HepG2 (cell line): ENCODE data around the gene DLG2. TPM values are rescaled to one million over a fixed set of nuclear protein-coding genes. Genes with fewer than 3 reads are reported as not detected.

Source experiments
- ATAC-seq: fragments of 200-7000 bp; cut with Tn5 transposase; 3 replicates; pipeline ENCODE4 v1.9.1; 2020; ENCODE audit warnings: mild to moderate bottlenecking, moderate library complexity
- BruUV-seq: library from RNA; stranded (reverse); fragments of 400-500 nt; replicated peaks from 2 replicates; lab custom pipeline; 2021; lab: Mats Ljungman, UMichigan
- CTCF ChIA-PET: fragments of 300-600 bp; formaldehyde crosslinking; extraction: SDS; loops from one replicate; lab custom pipeline; 2021; ENCODE audit warnings: low total read pairs, inconsistent platforms, low intra/inter-chr PET ratio; lab: Yijun Ruan, JAX
- POLR2A ChIA-PET: fragments of 350-600 bp; sonication (Branson Sonifier 250); formaldehyde crosslinking; loops from one replicate; lab custom pipeline; 2020; ENCODE audit warnings: antibody characterized with exemption, inconsistent platforms; lab: Yijun Ruan, JAX
- DNase-seq: peaks from one replicate; pipeline ENCODE4 v3.0.0-alpha.2; 2015; ENCODE audit warnings: low spot score
- FAIRE-seq: peaks from 3 replicates; lab custom pipeline; 2011; peaks lifted over from hg19 to GRCh38; lab: Jason Lieb, UNC
- H2AFZ ChIP-seq: one replicate; pipeline ENCODE4 v1.6.1; 2011; ENCODE audit warnings: low read length, inconsistent platforms
- H3K27ac ChIP-seq: fragments of 300-600 bp; 3 replicates; pipeline ENCODE4 v1.8.0; 2011; ENCODE audit warnings: mixed run types, mild to moderate bottlenecking, mixed read lengths, low read length, inconsistent platforms; ENCODE audit not compliant: insufficient read depth; ENCODE audit errors: extremely low read length
- H3K27me3 ChIP-seq, 2 experiments: fragments of 200-600 bp in 1 of 2; 2 replicates in 1 of 2; 3 replicates in 1 of 2; pipeline versions ENCODE4 v1.6.0 to v1.8.0; 2011; ENCODE audit warnings: low read length in 2 of 2, mild to moderate bottlenecking in 2 of 2, moderate library complexity in 2 of 2, inconsistent platforms in 1 of 2; ENCODE audit not compliant: insufficient read depth in 2 of 2, control insufficient read depth in 1 of 2
- H3K36me3 ChIP-seq, 2 experiments: fragments of 200-600 bp in 1 of 2; replicated peaks in 1 of 2; 2 replicates in 1 of 2; 3 replicates in 1 of 2; pipeline versions ENCODE4 v1.5.1 to v1.8.0; 2011; ENCODE audit warnings: low read length in 2 of 2, inconsistent platforms in 1 of 2; ENCODE audit not compliant: insufficient read depth in 2 of 2, control insufficient read depth in 1 of 2
- H3K4me1 ChIP-seq: 2 replicates; pipeline ENCODE4 v1.5.1; 2012; ENCODE audit warnings: low read length, inconsistent platforms; ENCODE audit not compliant: insufficient read depth
- H3K4me2 ChIP-seq: 2 replicates; pipeline ENCODE4 v1.6.0; 2011; ENCODE audit warnings: low read depth, low read length, inconsistent platforms
- H3K4me3 ChIP-seq, 3 experiments: fragments of 200-600 bp in 1 of 3; sonication (generic), shearing (Covaris generic) in 1 of 3; replicated peaks in 1 of 3; 2 replicates each; pipeline ENCODE4 v1.5.1; 2011 to 2016; ENCODE audit warnings: low read length in 3 of 3, inconsistent platforms in 2 of 3, low read depth in 2 of 3, mild to moderate bottlenecking in 2 of 3, control low read depth in 1 of 3, mixed read lengths in 1 of 3; ENCODE audit not compliant: insufficient read depth in 1 of 3
- H3K79me2 ChIP-seq: one replicate; pipeline ENCODE4 v1.6.1; 2011; ENCODE audit warnings: low read length, inconsistent platforms; ENCODE audit not compliant: insufficient read depth
- H3K9ac ChIP-seq: 2 replicates; pipeline ENCODE4 v1.6.0; 2011; ENCODE audit warnings: mild to moderate bottlenecking, low read depth, low read length, inconsistent platforms; ENCODE audit not compliant: insufficient read depth
- H3K9me3 ChIP-seq: 2 replicates; pipeline ENCODE4 v1.5.1; 2012; ENCODE audit warnings: mild to moderate bottlenecking, low read length
- H4K20me1 ChIP-seq: 2 replicates; pipeline ENCODE4 v1.6.0; 2011; ENCODE audit warnings: inconsistent platforms, mild to moderate bottlenecking, low read length, moderate library complexity; ENCODE audit not compliant: insufficient read depth
- DBP ChIP-seq: sonication (generic); formaldehyde crosslinking; IDR thresholded peaks from 2 replicates; pipeline ENCODE4 v1.4.0; 2020; ENCODE audit warnings: missing genetic modification reagents; ENCODE audit errors: not compliant biosample characterization
- FOXJ3 ChIP-seq: sonication (generic); formaldehyde crosslinking; IDR thresholded peaks from 2 replicates; pipeline ENCODE4 v1.4.0; 2020; ENCODE audit warnings: missing genetic modification reagents, mild to moderate bottlenecking, borderline replicate concordance
- GLMP ChIP-seq: sonication (generic); formaldehyde crosslinking; IDR thresholded peaks from 2 replicates; pipeline ENCODE4 v1.9.0; 2021; ENCODE audit warnings: missing genetic modification reagents, mild to moderate bottlenecking, borderline replicate concordance
- HNRNPUL1 ChIP-seq: fragments of 200-400 bp; formaldehyde crosslinking; IDR thresholded peaks from 2 replicates; pipeline ENCODE4 v1.6.1; 2017; ENCODE audit warnings: low read depth, mild to moderate bottlenecking, low read length, moderate library complexity
- HOXA9 ChIP-seq: sonication (generic); formaldehyde crosslinking; IDR thresholded peaks from 2 replicates; pipeline ENCODE4 v1.8.1; 2022; ENCODE audit warnings: missing genetic modification reagents, mild to moderate bottlenecking, moderate library complexity, borderline replicate concordance
- MBD4 ChIP-seq: IDR thresholded peaks from 2 replicates; pipeline ENCODE4 v1.6.1; 2012; ENCODE audit warnings: low read length, inconsistent platforms, borderline replicate concordance
- MZF1 ChIP-seq: sonication (generic); formaldehyde crosslinking; IDR thresholded peaks from 2 replicates; pipeline ENCODE4 v1.8.1; 2023; ENCODE audit warnings: mild to moderate bottlenecking, missing genetic modification reagents, borderline replicate concordance
- NBN ChIP-seq: fragments of 450-650 bp; conservative IDR thresholded peaks from 2 replicates; pipeline ENCODE4 v1.6.1; 2017
- NR2F1 ChIP-seq, 2 experiments: fragments of 450-650 bp in 1 of 2; formaldehyde crosslinking in 1 of 2; IDR thresholded peaks; 2 replicates each; pipeline versions ENCODE4 v1.5.0 to v1.6.1; 2016 to 2020; ENCODE audit warnings: mild to moderate bottlenecking in 1 of 2, missing compliant biosample characterization in 1 of 2, missing genetic modification reagents in 1 of 2, moderate library complexity in 1 of 2
- NR2F2 ChIP-seq: IDR thresholded peaks from 2 replicates; pipeline ENCODE4 v1.6.1; 2012; ENCODE audit warnings: low read depth, inconsistent platforms, borderline replicate concordance
- PHB2 ChIP-seq: fragments of 450-650 bp; IDR thresholded peaks from 2 replicates; pipeline ENCODE4 v1.6.1; 2018; ENCODE audit not compliant: partially characterized antibody
- POLR2AphosphoS5 ChIP-seq: IDR thresholded peaks from 2 replicates; pipeline ENCODE4 v1.6.1; 2012; ENCODE audit warnings: low read depth, low read length
- PRMT3 ChIP-seq: sonication (generic); formaldehyde crosslinking; IDR thresholded peaks from 2 replicates; pipeline ENCODE4 v1.8.1; 2022; ENCODE audit warnings: low read depth, mild to moderate bottlenecking, moderate library complexity, missing genetic modification reagents, borderline replicate concordance
- PRPF4 ChIP-seq: fragments of 200-400 bp; formaldehyde crosslinking; IDR thresholded peaks from 2 replicates; pipeline ENCODE4 v1.6.1; 2016; ENCODE audit warnings: low read length, low read depth; ENCODE audit not compliant: poor library complexity, severe bottlenecking
- SMAD1 ChIP-seq: sonication (generic); formaldehyde crosslinking; IDR thresholded peaks from 2 replicates; pipeline ENCODE4 v1.4.0; 2020; ENCODE audit warnings: missing genetic modification reagents, low read depth, mild to moderate bottlenecking, borderline replicate concordance
- TAF15 ChIP-seq: fragments of 200-400 bp; formaldehyde crosslinking; IDR thresholded peaks from one replicate; pipeline ENCODE4 v1.6.1; 2018; ENCODE audit warnings: mild to moderate bottlenecking, low read depth, low read length; ENCODE audit not compliant: poor library complexity, severe bottlenecking
- ZC3H4 ChIP-seq: sonication (generic); formaldehyde crosslinking; IDR thresholded peaks from 2 replicates; pipeline ENCODE4 v1.4.0; 2020; ENCODE audit warnings: missing genetic modification reagents, borderline replicate concordance
- ZFP62 ChIP-seq: sonication (generic); formaldehyde crosslinking; IDR thresholded peaks from 2 replicates; pipeline ENCODE4 v1.4.0; 2020; ENCODE audit warnings: missing genetic modification reagents
- ZNF143 ChIP-seq: sonication (generic); formaldehyde crosslinking; IDR thresholded peaks from 2 replicates; pipeline ENCODE4 v1.4.0; 2020; ENCODE audit warnings: missing genetic modification reagents
- ZNF549 ChIP-seq: sonication (generic); formaldehyde crosslinking; IDR thresholded peaks from 2 replicates; pipeline ENCODE4 v1.5.0; 2020; ENCODE audit warnings: missing genetic modification reagents
- ZNF589 ChIP-seq: sonication (generic); formaldehyde crosslinking; conservative IDR thresholded peaks from 2 replicates; pipeline ENCODE4 v1.8.0; 2022; ENCODE audit warnings: mild to moderate bottlenecking, moderate library complexity, missing genetic modification reagents
- ZNF619 ChIP-seq: sonication (generic); formaldehyde crosslinking; IDR thresholded peaks from 2 replicates; pipeline ENCODE4 v1.4.0; 2020; ENCODE audit warnings: mild to moderate bottlenecking, missing genetic modification reagents
- ZNF709 ChIP-seq: sonication (generic); formaldehyde crosslinking; IDR thresholded peaks from 2 replicates; pipeline ENCODE4 v1.5.0; 2020; ENCODE audit warnings: mild to moderate bottlenecking, missing genetic modification reagents
- ZNF737 ChIP-seq: sonication (generic); formaldehyde crosslinking; IDR thresholded peaks from 2 replicates; pipeline ENCODE4 v1.5.0; 2020; ENCODE audit warnings: missing genetic modification reagents, mild to moderate bottlenecking, borderline replicate concordance
- ZNF747 ChIP-seq: sonication (generic); formaldehyde crosslinking; IDR thresholded peaks from 2 replicates; pipeline ENCODE4 v1.8.1; 2023; ENCODE audit warnings: missing genetic modification reagents, mild to moderate bottlenecking, borderline replicate concordance
- ZNF816 ChIP-seq: sonication (generic); formaldehyde crosslinking; IDR thresholded peaks from 2 replicates; pipeline ENCODE4 v1.8.0; 2022; ENCODE audit warnings: missing genetic modification reagents, mild to moderate bottlenecking, borderline replicate concordance
- WGBS: methylation state at CpG from one replicate; pipeline ENCODE4 v1.1.6; 2017; ENCODE audit warnings: low lambda C conversion rate; 5-methylcytosine and 5-hydroxymethylcytosine counted together
- in situ Hi-C: cut with HindIII; loops from 2 replicates; pipeline ENCODE4 v1.10.0; 2017; ENCODE audit warnings: low pct_unique_long_range_greater_than_20kb; ENCODE audit not compliant: extremely low pct_ligation_motif_present
- intact Hi-C: fragments of 100-400 bp; cut with micrococcal nuclease; formaldehyde crosslinking; loops from one replicate; pipeline ENCODE4 v1.10.0; 2022; ENCODE audit not compliant: unreplicated experiment
- polyA plus RNA-seq, 8 experiments: library from polyadenylated mRNA; depleted of rRNA in 3 of 8; stranded (reverse) in 7 of 8; unstranded in 1 of 8; fragments of >200 nt; fragmentation: Illumina TruSeq in 4 of 8; extraction: Trizol in 4 of 8; gene quantifications; 2 replicates each; pipeline versions ENCODE4 v1.2.1 to v1.2.3, GENCODE V29; 2011 to 2016; ENCODE audit warnings: low read depth in 4 of 8, missing spikeins in 1 of 8, mixed read lengths in 1 of 8; ENCODE audit not compliant: insufficient read depth in 1 of 8
- total RNA-seq, 5 experiments: library from RNA; depleted of rRNA; stranded (reverse); fragments of >200 nt; fragmentation: Illumina TruSeq; extraction: Trizol; gene quantifications; 2 replicates each; pipeline ENCODE4 v1.2.3, GENCODE V29; 2016; ENCODE audit warnings: low read depth in 1 of 5

DLG2 gene
- total and polyA plus RNA-seq, 2 of the 13 experiments (the other 11 are each of a cell fraction or from before 2014, with no cell fraction given): 0.46 to 1.0 TPM

GRCh38 chr11:84687433-84687832 lies 939.7 kb downstream of the DLG2 start (continued):
- TF ChIP-seq DBP (CRISPR knock-in tag) (no peak), NR2F2 (no peak), SMAD1 (CRISPR knock-in tag) (no peak), MBD4 (no peak), NR2F1 (CRISPR knock-in tag; IDR thresholded peaks at IDR 0.05) (no peak), GLMP (CRISPR knock-in tag) (no peak), ZNF589 (CRISPR knock-in tag) (no peak), ZNF747 (no peak), HOXA9 (CRISPR knock-in tag) (no peak), ZNF549 (CRISPR knock-in tag) (no peak)

- FAIRE-seq (no peak), ATAC-seq (no peak), DNase-seq (no peak)
- H3K4me1 ChIP-seq: no peaks in the 10 kb centered on the region
- no peak overlapping the region for H3K9ac ChIP-seq
- no peaks in the 10 kb centered on the region for H4K20me1 ChIP-seq
- no peaks in the 10 kb centered on the region for H3K27me3 ChIP-seq
- H3K36me3 ChIP-seq: no peaks in the 10 kb centered on the region
- no TSS peak for BruUV-seq
- no peak overlapping the region for H2AFZ ChIP-seq
- intact Hi-C loops: no loop called here
- in situ Hi-C loops: no loop called here
- WGBS: 6% methylated on average over 1 of the region's 1 CpG
- no peak overlapping the region for H3K4me3 ChIP-seq
- TF ChIP-seq ZFP62 (CRISPR knock-in tag): no peak
- no peak for TF ChIP-seq TAF15
- no peak for TF ChIP-seq PRMT3 (CRISPR knock-in tag)
- no peak for TF ChIP-seq ZNF816
- TF ChIP-seq NBN: no peak
- no peak for TF ChIP-seq ZNF619 (CRISPR knock-in tag)
- no peak for TF ChIP-seq POLR2AphosphoS5
- no peak for TF ChIP-seq PRPF4
- no peak for TF ChIP-seq ZNF737 (CRISPR knock-in tag)
- no peak for TF ChIP-seq ZNF143
- TF ChIP-seq PHB2: no peak
- TF ChIP-seq FOXJ3 (CRISPR knock-in tag): no peak
- TF ChIP-seq ZNF709: no peak
- TF ChIP-seq HNRNPUL1: no peak
- no peak for TF ChIP-seq MZF1 (CRISPR knock-in tag)
- TF ChIP-seq ZC3H4 (CRISPR knock-in tag): no peak
- TF ChIP-seq, all 625 proteins: peak for 0
- no peak overlapping the region for H3K27ac ChIP-seq
- H3K4me2 ChIP-seq: no peak overlapping the region
- H3K9me3 ChIP-seq: no peaks in the 10 kb centered on the region
- POLR2A ChIA-PET: no interaction called here
- no peaks in the 10 kb centered on the region for H3K79me2 ChIP-seq
- CTCF ChIA-PET: no interaction called here
Measured at GRCh38 chr11:84686716-84687115, 940.4 kb downstream of the DLG2 start.
